ENCODE results near the gene BRIX1. TPM values are rescaled to one million over a fixed set of nuclear protein-coding genes. Genes with fewer than 3 reads are reported as not detected.
A peak's percentile ranks its signal among the peaks of the same experiment; 100 is the strongest.

Gene BRIX1
- total RNA-seq, 2 donors from 2014 or later, result 15.6 to 20.4 TPM

DNA sequence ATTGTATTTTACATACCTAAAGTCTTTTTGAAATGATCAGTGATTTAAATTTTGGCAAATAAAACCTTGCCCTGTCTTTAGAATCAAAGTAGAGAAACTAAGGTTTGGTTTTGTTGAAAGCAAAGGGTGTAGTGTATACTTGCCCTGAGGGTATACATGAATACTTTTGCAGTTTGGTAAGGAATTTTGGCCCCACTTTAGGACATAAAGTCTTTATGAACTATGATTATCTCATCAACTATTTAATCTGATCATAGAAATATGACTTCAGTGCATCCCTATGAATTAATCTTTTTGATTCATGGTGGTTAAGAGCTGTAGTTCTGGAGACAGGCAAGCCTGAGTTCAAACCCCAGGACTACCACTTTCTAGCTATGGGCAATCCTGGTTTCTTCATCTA is 17.9 kb upstream of the BRIX1 start:
- TF ChIP-seq POLR2AphosphoS5 (IDR thresholded peaks at IDR 0.05), result no peak
- TF ChIP-seq, protein P1, sequence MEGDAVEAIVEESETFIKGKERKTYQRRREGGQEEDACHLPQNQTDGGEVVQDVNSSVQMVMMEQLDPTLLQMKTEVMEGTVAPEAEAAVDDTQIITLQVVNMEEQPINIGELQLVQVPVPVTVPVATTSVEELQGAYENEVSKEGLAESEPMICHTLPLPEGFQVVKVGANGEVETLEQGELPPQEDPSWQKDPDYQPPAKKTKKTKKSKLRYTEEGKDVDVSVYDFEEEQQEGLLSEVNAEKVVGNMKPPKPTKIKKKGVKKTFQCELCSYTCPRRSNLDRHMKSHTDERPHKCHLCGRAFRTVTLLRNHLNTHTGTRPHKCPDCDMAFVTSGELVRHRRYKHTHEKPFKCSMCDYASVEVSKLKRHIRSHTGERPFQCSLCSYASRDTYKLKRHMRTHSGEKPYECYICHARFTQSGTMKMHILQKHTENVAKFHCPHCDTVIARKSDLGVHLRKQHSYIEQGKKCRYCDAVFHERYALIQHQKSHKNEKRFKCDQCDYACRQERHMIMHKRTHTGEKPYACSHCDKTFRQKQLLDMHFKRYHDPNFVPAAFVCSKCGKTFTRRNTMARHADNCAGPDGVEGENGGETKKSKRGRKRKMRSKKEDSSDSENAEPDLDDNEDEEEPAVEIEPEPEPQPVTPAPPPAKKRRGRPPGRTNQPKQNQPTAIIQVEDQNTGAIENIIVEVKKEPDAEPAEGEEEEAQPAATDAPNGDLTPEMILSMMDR (IDR thresholded peaks at IDR 0.05), result no peak
- Histone ChIP-seq H3K4me1 (replicated peaks) (no peaks in the 10 kb centered on the region), H3K27me3 (replicated peaks; ENCODE audit: insufficient read depth) (no peaks in the 10 kb centered on the region), H3K9me3 (no peaks in the 10 kb centered on the region), H3K27ac (no peak overlapping the region), H3K36me3 (no peaks in the 10 kb centered on the region), H3K4me3 (no peak overlapping the region)
- DNase-seq (ENCODE audit: low spot score), result no peak
- intact Hi-C loops (cut with DNase I), result loop anchor here (1.0 to 10.0 kb wide), 3 partner anchors 243 to 411 kb away; partner anchors contain the start of gene RAI14

DNA sequence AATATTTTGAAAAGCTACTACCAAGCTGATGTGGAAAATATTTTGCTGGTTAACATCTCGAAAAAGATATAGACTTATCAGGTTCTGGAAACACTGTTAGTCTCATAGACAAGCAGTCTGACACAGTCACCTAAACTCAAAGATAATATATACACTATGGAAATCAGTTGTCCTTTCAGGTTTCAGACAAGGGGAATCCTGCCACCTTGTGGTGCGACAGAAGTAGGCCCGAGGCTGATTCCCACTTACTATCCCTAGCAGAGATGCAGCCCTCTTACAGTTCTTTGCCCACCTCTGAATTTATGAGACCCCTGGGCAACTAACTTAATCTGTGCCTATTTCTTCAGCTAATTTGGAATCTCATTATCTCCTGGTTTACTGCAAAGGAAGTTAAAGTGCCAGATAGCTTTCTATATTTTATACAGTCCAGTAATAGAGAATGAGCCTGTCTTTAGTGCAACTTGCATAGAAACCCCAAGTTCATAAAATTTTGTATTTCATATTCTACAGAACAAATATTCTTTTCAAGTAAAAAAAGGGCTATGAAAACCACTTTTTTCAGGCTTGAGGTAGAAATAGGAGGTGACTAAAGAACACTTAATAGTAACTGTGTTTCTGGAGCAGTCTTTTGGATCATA is 17.1 kb upstream of the BRIX1 start:
- H3K4me1 ChIP-seq (replicated peaks), result no peaks in the 10 kb centered on the region
- no peaks in the 10 kb centered on the region for H3K27me3 ChIP-seq (replicated peaks; ENCODE audit: insufficient read depth)
- no peak overlapping the region for H3K4me3 ChIP-seq
- peak; percentile 71 for DNase-seq (ENCODE audit: low spot score)
- TF ChIP-seq POLR2A (IDR thresholded peaks at IDR 0.05) (no peak), POLR2AphosphoS5 (IDR thresholded peaks at IDR 0.05) (peak; percentile 24)
- TF ChIP-seq, protein P1 (IDR thresholded peaks at IDR 0.05), result peak; percentile 77 to 92 (median 84)
- 0% methylated on average over 3 of the region's 3 CpGs for WGBS
- no peaks in the 10 kb centered on the region for H3K36me3 ChIP-seq
- H3K9me3 ChIP-seq, result no peaks in the 10 kb centered on the region
- intact Hi-C loops (cut with DNase I), result loop anchor here (1.0 to 10.0 kb wide), 3 partner anchors 244 to 412 kb away; partner anchors contain the start of gene RAI14
- H3K27ac ChIP-seq, result no peak overlapping the region

DNA sequence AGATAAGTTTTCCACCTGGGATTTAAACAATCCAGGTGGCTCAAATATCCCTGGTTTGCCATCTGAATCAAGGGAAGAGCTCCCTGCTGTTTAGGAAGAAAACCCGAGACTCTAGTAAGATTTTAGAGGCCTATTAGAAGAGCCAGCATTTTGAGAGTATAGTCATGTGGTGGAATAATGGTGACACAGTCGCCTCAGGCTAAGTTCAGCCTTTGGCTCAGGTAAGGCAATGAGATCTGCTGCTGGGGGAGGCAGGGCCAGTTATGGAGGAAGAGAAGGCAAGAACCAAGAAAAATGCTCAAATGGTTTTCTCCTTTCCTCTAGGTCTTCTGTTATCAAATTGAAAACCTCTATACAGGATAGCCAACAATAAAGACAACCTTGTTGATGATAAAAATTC is 16.4 kb upstream of the BRIX1 start:
- no peak for DNase-seq (ENCODE audit: low spot score)
- WGBS, result 85% methylated on average over 2 of the region's 2 CpGs
- H3K27me3 ChIP-seq (replicated peaks; ENCODE audit: insufficient read depth), result no peaks in the 10 kb centered on the region
- H3K27ac ChIP-seq, result no peak overlapping the region
- H3K36me3 ChIP-seq, result no peaks in the 10 kb centered on the region
- TF ChIP-seq, protein P1 (IDR thresholded peaks at IDR 0.05), result no peak
- TF ChIP-seq POLR2AphosphoS5 (IDR thresholded peaks at IDR 0.05) (no peak), POLR2A (IDR thresholded peaks at IDR 0.05) (no peak)
- H3K4me1 ChIP-seq (replicated peaks), result no peaks in the 10 kb centered on the region
- H3K9me3 ChIP-seq, result no peaks in the 10 kb centered on the region
- no peak overlapping the region for H3K4me3 ChIP-seq
- intact Hi-C loops (cut with DNase I), result loop anchor here (2.0 to 10.0 kb wide), 2 partner anchors 244 to 376 kb away; partner anchors contain the start of gene RAI14

DNA sequence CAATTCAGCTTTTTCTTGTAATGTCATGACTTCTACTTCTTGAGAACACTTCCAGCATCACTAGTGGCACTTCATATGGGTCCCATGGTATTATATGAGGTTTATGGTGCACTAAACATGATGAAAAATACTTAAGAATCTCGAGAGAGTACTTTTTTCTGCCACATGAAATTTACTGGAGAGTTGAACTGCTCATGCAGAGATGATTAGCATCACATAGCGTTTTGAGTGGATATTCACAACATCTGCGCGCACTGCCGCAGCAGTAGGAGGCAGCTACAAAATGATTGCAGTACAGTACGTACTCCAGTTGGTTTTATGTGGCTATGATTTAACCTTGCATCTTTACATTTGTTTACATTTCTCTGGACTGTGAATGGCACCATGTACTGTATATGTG is 14.9 kb upstream of the BRIX1 start:
- intact Hi-C loops (cut with DNase I), result no loop called here
- no peak for DNase-seq (ENCODE audit: low spot score)
- Histone ChIP-seq H3K4me3 (no peak overlapping the region), H3K4me1 (replicated peaks) (no peaks in the 10 kb centered on the region), H3K27me3 (replicated peaks; ENCODE audit: insufficient read depth) (no peaks in the 10 kb centered on the region), H3K27ac (no peak overlapping the region), H3K36me3 (no peaks in the 10 kb centered on the region), H3K9me3 (no peaks in the 10 kb centered on the region)
- WGBS, result 82% methylated on average over 6 of the region's 6 CpGs
- no peak for TF ChIP-seq POLR2AphosphoS5 (IDR thresholded peaks at IDR 0.05)
- TF ChIP-seq, protein P1 (IDR thresholded peaks at IDR 0.05), result no peak
- no peak for TF ChIP-seq POLR2A (IDR thresholded peaks at IDR 0.05)

DNA sequence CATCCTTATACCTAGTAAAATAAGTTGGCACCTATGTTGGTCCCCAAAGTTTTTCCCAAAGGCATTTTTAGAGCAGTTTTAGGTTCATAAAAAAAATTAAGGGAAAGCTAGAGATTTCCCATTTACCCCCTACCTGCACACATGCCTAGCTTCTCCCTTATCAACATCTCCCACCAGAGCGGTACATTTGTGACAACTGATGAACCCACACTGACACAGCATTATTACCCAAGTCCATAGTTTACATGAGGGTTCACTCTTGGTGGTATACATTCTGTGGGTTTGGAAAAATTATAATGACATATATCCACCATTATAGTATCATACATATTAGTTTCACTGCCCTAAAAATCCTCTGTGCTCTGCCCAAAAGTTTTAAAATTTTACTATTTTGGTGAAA is 12.3 kb upstream of the BRIX1 start:
- TF ChIP-seq, protein P1 (IDR thresholded peaks at IDR 0.05), result no peak
- TF ChIP-seq POLR2AphosphoS5 (IDR thresholded peaks at IDR 0.05), result no peak
- TF ChIP-seq POLR2A (IDR thresholded peaks at IDR 0.05), result no peak
- WGBS, result 94% methylated on average over 1 of the region's 1 CpG
- no peak for DNase-seq (ENCODE audit: low spot score)
- intact Hi-C loops (cut with DNase I), result no loop called here
- Histone ChIP-seq H3K9me3 (no peaks in the 10 kb centered on the region), H3K27ac (no peak overlapping the region), H3K27me3 (replicated peaks; ENCODE audit: insufficient read depth) (no peaks in the 10 kb centered on the region), H3K4me1 (replicated peaks) (no peaks in the 10 kb centered on the region), H3K36me3 (no peaks in the 10 kb centered on the region), H3K4me3 (no peak overlapping the region)
